ENCODE measurements around the gene AHRR.
A peak's percentile ranks its signal among the peaks of the same experiment; 100 is the strongest.
"Not testable (repeated sequence)": the region's sequence is repeated elsewhere in the genome, so short reads cannot be mapped to it uniquely, and the experiment has no call there.

Gene AHRR

DNA sequence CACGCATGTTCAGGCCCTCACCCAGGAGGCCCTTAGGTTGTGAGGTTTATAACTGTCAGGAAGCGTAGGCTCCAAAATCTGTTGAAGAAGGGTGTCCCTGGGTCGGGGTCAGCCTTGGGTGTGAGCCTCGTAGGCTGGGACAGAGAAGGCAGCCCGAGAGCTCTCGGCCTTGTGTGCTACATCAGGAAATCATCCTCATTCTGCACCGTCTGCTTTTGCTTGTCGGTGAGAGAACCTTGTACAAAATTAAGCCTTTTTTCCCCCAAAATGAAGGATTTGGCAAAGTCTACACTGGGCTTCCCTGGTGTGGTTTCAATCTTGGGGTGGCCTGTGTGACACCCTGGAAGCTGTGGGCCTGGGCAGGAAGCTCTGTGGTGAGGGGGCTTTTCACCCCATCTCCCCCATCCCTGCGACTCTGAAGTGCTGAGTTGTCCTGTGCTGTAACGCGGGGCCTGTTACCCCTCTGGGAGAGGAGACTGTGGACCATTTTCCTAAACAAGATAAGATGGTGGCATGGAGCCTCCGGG is 55.3 kb downstream of the AHRR start:
- no peak for DNase-seq (ENCODE audit: low read depth in 3 of 3, low spot score in 1 of 3)

DNA sequence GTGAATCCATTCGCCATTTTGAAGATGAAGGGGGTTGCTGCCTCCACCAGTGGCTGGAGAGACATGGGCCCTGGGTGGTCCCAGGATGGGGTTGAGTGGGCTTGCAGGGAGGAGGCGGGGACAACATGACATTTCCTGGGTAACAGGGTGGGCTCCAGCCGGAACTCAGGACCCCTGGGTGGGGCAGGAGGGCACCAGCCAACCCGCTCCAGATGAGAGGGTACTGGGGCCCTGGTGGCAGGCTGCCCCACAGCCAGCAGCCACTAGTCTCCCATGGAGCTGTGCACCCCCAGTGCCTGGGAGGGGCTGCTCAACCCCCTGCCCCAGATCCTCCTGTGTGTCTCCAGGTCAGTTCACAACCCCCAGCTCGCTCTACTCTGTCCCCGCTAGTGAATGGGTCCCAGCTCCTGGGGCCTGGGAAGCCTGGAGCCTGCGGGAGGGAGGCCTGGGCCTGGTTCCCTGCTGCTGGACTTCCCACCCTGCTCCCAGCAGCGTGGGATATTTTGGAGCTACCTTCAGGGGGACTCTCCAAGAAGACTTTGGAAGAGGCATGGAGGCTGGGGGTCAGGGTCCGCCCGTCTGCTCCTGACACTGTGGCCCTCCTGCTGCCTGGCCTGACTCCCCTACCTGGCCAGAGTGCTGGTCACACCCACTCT is 55.9 kb downstream of the AHRR start:
- no peak for DNase-seq (ENCODE audit: low read depth in 3 of 3, low spot score in 1 of 3)

DNA sequence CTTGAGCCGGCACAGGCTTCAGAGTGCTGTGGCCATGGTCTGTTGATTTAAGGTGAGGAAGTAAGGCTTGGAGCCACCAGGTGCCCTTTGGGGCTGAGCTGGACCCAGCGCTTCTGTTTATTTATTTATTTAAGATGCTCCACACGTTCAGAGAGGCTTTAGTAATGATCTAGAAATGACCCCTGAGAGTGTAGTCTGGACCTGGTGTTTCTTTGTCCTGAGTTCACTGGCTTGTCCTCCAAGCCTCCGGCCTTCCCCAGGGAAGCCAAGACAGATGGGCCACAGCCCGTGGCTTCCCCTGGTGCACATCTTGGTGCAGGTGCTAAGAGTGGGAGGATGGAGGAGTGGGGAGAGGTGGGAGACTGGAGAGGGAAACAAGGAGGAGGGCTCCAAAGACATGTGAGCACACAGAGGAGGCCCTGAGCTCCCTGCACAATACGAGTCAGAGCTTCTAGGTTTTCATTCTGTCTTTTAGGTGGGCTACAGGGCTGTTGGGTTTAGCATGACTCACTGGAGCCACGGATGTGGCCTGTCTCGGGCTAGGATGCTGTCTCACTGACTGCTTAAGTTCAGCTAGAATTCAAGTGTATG is 56.9 kb downstream of the AHRR start:
- DNase-seq (ENCODE audit: low read depth in 3 of 3, low spot score in 1 of 3) = no peak

DNA sequence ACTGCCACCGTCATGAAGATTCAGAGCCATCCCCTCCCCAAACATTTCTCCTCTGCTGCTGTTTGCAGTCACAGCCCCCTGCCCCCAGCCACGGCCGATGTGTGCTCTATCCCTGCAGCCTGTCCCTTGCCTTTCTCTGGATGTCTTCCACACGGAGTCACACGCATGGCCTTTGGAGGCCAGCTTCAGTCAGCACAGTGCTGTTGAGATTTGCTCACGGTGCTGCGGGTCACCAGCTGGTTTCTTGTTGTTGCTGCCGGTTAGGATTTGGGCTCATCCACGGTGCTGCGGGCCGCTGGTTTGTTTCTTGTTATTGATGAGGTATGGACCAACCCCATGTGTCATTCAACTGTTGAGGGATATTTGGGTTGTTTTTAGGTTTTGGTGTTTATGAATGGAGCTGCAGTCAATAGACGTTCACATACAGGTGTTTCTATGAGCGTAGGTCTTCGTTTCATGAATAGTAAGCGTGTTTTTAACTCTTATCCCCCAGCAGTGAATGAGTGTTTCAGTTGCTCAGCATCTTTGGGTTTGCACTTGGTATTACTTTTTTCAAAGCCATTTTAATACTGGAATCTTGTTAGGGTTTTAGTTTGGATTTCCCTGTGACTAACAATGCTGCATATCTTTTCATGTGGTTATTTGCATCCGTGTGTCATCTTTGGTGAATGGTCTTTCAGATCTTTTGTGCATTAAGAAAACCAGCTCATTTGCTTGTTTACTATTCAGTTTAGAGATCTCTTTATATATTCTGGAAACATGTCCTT is 57.6 kb downstream of the AHRR start:
- DNase-seq (ENCODE audit: low read depth in 3 of 3, low spot score in 1 of 3) = no peak

DNA sequence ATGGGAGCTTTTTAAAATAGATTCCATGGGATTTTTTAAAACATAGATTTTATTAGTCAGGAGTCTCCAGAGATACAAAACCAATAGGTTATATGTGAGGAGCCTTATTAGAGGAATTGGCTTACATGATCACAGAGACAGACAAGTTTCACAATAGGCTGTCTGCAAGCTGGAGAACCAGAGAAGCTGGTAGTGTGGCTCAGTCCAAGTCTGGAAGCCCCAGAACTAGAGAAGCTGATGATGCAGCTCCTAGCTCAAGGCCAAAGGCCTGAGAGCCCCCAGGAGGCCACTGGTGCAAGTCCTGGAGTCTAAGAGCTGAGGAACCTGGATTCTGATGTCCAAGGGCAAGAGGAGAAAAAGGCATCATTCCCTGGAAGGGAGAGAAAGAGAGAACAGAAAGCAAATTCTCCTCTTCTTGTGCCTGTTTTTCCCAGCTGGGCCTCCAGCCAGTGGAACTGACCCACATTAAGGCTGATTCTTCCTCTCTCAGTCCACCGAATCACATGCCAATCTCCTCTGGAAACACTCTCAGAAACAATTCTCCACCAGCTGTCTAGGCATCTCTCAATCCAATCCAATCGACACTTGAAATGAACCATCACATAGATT is 59.3 kb downstream of the AHRR start:
- DNase-seq (ENCODE audit: low read depth in 3 of 3, low spot score in 1 of 3) = no peak

DNA sequence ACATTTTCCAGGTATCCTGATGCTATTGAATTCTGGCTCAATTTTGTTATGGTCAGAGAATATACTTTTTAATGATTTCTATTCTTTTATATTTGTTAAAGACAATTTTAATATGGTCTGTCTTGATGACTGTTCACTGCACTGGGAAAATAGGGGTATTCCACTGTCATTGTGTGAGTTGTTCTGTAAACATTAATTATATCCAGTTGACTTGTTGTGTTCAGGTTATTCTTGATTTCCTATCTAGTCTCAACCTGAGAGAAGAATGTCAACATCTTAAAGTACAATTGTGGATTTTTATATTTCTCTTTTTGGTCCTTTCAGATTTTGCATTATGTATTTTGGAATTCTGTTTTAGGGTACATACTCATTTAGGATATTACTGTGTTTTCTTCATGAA is 61.6 kb downstream of the AHRR start:
- DNase-seq (ENCODE audit: low read depth in 3 of 3, low spot score in 1 of 3) = no peak

DNA sequence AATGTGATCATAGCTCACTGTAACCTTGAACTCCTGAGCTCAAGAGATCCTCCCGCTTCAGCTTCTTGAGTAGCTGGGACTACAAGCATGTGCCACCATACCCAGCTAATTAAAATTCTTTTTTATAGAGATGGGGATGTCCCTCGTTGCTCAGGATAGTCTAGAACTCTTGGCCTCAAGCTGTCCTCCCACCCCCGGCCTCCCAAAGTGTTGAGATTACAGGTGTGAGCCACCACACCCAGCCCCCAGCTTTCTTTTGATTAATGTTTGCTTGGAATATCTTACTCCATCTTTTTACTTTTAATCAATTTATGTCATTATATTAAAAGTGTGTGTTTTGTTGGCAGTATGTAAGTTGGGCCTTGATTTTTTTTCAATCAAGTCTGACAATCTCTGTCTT is 62.1 kb downstream of the AHRR start:
- DNase-seq (ENCODE audit: low read depth in 3 of 3, low spot score in 1 of 3) = no peak

DNA sequence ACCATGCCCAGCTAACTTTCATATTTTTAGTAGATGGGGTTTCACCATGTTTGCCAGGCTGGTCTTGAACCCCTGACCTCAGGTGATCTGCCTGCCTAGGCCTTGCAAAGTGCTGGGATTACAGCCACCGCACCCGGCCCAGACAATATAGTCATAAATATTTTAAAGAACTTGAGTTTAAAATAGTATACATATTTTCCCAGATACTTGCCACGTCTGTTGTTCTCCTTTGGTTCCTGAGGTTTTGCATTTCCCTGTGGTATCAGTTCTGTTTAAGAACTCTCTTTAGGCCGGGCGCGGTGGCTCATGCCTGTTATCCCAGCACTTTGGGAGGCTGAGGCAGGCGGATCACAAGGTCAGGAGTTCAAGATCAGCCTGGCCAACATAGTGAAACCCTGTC is 63.1 kb downstream of the AHRR start:
- DNase-seq (ENCODE audit: low read depth in 3 of 3, low spot score in 1 of 3) = not testable (repeated sequence)

DNA sequence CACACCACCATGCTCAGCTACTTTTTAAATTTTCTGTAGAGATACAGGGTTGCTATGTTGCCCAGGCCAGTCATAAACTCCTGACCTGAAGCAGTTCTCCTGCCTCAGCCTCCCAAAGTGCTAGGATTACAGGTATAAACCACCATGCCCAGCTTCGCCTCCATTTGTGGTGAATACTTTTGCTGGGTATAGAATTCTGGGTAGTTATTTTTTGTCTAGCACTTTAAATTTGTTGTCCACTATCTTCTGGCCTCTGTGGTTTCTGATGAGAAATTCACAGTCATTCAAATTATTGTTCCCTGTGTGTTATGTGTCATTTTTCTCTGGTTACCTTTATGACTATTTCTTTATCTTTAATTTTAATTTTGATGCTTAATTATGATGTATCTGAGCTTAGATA is 63.8 kb downstream of the AHRR start:
- no peak for DNase-seq (ENCODE audit: low read depth in 3 of 3, low spot score in 1 of 3)

DNA sequence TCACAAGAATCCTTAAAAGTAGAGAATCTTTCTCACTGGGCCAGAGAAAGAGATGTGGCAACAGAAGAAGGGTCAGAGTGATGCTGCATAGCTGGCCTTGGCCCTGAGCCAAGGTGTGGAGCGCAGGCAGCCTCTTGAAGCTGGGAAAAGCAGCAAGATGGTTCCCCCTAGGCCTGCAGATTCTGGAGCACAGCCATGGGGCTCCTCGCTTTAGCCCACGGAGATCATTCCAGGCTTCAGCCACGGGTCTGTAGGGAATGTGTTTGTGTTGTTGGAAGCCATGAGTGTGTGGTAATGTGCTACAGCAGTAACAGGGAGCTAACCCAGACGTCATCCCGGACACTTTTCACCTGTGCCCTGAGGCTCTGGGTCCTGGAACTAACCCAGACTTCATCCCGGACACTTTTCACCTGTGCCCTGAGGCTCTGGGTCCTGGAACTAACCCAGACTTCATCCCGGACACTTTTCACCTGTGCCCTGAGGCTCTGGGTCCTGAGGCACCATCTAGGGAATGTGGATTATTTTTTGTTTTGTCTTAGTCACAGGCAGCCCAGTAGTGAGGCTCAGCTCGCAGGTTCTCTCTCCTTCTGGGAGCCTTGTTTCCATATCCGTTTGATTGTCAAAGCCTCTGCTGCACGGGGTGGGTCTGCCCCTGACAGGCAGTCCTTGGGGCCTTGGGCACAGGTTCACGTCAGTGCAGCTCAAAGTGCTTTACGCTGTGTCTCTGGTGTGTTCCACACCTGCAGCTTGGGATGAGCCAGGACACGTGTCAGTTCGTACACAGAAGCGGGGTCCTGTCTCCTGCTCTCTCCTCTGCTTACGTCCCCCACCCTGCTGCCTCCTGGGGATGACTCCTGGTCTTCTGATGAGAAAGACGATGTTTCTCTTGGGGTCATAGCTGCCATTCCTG is 65.2 kb downstream of the AHRR start:
- DNase-seq (ENCODE audit: low read depth in 3 of 3, low spot score in 1 of 3) = no peak

DNA sequence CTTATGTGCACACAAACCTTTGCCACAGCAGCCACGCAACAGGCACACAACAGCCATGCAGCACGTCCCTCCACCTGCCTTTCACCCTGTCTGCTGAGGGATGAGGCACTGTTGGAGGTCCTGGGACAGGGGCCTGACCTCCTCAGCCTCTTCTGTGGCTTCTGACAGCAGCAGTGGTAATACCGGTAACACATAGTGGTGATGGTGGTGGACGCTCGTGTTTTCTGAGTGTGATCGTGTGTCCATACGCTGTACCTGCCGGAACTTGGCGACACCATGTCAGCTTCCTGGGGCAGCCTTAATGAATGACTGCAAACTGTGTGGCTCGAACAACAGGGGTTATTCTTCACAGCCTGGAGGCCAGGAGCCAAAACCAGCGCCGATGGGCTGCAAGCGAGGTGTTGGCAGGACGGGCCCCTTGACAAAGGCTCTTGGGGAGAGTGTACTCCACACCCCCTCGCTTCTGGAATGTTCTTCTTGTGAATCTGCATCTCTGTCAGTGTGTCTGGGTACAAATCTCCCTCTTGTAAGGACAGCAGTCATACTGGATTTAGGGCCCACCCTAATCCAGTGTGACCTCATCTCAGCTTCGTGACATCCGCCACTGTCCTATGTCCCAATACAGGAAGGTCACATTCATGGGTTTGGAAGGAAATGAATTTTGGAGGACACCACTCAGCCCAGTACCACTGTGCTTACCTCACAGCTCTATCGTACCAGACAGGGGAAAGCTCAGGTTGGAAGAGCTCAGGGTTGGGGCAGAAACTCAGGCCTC is 66.2 kb downstream of the AHRR start:
- DNase-seq (ENCODE audit: low read depth in 3 of 3, low spot score in 1 of 3) = no peak

DNA sequence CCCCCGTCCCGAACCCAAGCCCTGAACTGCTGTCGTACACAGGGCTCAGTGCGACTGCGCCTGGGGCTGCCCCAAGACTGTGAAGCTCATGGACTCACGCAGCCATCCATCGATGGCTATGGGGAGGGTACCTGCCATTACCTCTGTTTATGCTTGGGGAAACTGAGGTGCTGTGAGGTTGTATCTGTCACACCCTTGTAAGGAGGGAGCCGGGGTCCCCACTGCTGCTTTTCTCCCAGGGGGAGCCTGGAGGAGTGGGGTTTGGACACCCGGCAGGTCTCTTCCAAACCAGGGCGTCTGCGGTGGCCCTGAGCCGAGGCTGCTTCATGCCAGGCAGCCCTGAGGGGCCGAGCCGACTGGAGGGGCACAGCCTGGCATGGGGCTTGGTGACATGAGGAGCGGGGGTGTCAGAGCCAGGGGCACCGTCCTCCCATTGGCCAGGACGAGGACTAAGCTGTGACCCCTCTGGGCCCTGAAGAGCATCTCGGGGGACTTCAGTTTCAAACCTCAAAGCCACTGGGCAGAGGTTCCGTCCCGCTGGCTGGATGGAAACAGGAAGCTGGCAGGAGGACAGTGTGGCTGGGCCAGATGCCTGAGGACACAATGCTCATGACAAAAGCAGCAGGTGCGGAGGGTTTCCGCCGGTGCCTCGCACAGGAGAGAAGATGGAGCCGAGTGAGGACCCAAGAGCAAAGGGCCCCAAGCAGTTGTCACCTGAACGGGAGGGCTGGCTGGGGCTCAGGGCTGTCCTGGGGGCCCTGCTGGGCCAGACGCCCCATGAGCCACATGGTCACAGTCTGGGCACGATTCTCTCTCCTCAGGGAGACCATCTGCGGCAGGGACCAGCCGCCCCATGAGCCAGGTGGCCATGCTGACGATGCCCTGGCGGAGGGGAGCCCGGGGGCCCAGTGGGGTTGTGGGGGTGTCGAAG is 67.0 kb downstream of the AHRR start:
- no peak for DNase-seq (ENCODE audit: low read depth in 3 of 3, low spot score in 1 of 3)

DNA sequence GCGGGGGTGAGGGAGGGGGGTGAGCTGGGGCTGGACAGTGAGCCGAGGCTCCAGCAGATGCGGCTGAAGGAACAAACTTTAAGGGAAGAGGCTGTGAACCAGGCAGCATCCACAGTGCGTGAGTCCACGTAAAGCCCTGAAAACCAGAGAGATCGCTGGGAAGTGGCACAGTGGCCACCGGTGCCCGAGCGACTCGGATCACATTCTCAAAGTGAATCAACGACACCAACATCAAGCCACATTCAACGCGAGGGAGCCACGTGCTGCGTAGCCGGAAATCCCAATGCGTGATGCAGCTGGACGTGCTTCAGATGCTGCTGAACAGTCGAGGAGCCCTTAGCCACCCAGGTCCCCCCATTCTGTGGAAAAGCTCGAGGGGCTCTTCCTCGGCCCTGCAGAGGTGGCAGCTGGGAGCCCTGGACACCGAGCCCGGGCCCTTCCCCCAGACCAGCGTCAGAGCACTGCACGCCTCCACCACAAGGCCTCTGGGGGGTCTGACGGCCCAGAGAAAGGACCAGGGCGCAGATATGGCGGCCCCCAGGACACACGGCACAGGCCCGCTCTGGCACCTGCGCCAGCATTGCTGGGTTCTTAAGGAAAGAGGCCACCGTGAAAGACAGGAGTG is 67.8 kb downstream of the AHRR start:
- DNase-seq (ENCODE audit: low read depth in 3 of 3, low spot score in 1 of 3) = no peak

DNA sequence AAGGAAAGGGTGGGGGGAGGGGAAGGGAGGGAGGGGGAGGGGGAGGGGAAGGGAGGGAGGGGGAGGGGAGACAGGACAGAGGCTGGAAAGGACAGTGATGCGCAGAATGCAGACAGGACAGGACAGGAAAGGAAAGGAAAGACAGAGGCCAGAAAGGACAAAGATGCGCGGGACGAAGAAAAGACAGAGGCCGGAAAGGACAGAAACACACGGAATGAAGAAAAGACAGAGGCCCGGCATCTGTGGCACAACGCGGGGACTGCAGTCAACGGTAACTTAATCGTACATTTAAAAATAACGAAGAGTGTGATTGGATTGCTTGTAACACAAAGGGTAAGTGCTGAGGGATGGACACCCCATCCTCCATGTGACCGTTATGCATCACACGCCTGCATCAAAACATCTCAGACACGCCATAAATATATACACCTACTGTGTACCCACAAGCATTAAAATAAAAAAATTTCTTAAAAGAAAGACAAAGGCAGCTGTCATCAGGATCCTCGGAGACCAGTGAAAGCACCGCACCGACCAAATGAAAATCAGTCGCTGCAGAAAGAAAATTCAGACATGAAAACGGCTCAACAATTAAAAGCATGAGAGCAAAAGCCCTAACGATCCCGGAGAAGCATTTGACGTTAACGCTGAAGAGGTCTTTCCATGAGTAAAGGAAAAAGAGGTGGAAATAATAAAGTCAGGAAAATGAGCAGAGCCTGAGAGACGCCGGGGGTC is 68.5 kb downstream of the AHRR start:
- DNase-seq (ENCODE audit: low read depth in 3 of 3, low spot score in 1 of 3) = no peak

DNA sequence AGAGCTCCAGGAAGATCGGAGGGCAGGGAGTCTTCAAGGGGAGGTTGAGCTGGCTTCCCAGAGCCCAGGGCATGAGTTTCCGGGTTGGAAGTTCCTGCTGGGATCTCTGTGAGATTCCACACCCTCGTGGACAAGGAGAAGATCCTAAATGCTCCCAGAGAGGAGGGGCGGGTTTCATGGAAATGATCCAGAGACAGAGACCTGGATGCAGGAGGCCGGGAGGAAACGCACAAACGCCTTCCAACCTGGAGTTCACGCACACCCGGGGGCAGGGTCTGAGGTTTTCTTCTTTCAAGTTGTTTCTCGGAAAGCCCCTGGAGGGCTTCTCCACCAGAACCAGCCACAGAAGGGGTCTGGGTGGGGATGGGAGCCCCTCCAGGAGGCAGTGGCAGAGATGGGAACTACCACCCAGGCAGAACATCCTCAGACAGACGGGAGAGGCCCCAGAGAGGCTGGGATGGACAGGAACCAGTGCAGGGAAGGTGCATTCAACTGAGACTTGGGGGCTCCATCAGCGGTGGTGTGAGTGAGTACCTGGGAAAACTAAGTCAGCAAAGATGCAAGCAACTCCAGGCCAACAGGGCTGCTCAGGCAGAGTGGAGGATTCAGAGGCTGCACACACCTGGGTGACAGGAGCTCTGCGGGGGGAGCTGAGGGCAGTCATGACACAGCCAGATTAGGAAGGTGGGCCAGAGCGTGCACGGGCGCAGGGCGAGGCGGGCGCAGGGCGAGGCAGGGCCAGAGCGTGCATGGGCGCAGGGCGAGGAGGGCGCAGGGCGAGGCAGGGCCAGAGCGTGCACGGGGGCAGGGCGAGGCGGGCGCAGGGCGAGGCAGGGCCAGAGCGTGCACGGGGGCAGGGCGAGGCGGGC is 69.3 kb downstream of the AHRR start:
- DNase-seq (ENCODE audit: low read depth in 3 of 3, low spot score in 1 of 3) = no peak

DNA sequence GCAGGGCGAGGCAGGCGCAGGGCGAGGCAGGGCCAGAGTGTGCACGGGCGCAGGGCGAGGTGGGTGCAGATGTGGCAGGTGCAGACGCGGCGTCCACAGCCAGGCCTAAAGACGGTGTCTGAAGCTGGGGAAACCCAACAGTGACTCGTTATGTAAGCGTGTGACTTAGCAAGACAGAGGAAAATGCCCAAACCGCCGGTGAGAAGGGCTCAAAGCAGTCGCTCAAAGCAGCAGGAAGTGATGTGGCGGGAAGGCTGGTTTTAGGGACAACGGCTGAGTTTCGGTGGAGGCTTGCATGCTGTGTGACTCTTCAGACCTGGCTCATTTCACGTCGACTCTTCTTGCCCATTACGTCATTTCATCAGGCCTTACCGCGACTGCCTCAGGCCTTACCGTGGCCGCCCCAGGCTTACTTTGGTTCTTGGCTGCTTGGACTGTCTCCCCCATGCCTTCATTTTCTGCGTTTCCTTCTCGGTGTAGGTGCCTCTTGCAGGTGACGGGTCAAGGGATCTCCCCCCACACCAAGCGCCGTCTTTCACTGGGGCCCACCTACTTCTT is 71.0 kb downstream of the AHRR start:
- DNase-seq (ENCODE audit: low read depth in 3 of 3, low spot score in 1 of 3) = peak; percentile 31 to 57 (median 40)

DNA sequence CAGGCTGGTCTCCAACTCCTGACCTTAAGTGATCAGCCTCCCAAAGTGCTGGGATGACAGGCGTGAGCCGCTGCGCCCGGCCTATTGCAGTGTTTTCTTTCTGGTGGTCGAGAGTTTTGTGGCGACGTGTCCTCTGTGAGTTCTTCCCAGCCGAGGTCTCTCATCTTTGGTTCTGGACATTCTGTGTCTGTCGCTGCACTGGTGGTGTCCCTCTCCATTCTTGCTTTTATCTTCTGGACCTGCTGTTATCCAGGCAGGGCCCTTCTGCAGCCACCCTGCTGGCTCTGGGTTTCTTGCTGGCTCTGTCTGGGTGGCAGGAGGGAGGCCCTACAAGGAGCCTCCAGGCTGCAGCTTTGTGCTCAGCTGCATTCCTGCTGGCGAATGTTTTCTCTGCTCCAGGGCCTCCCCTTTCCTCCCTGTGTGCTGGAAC is 72.3 kb downstream of the AHRR start:
- DNase-seq (ENCODE audit: low read depth in 3 of 3, low spot score in 1 of 3) = no peak

Measured in stimulated activated CD4-positive, alpha-beta T cell treated with anti-CD3 and anti-CD28 coated beads, TNF-alpha, amount 100 ng/mL, for 1 hour (primary cell).